ENCODE data around the gene ZNF385A. TPM values are rescaled to one million over a fixed set of nuclear protein-coding genes. Genes with fewer than 3 reads are reported as not detected.

Gene ZNF385A
- polyA plus RNA-seq, 1 donor from 2014 or later = 0.46 TPM

GRCh38 chr12:54388237-54389133 lies 4.0 kb upstream of the ZNF385A start:
- H3K9ac ChIP-seq (ENCODE audit: low read length) = no peak overlapping the region
- no peaks in the 10 kb centered on the region for H3K36me3 ChIP-seq (ENCODE audit: insufficient read depth, low read length)
- no peaks in the 10 kb centered on the region for H4K20me1 ChIP-seq (ENCODE audit: insufficient read depth)
- H3K9me2 ChIP-seq (ENCODE audit: insufficient read depth, low read length) = no peaks in the 10 kb centered on the region
- H3K27me3 ChIP-seq (ENCODE audit: insufficient read depth, low read depth, low read length) = no peaks in the 10 kb centered on the region
- H3K27ac ChIP-seq (ENCODE audit: low read length) = no peak overlapping the region
- H3K4me3 ChIP-seq (ENCODE audit: low read length) = no peak overlapping the region
- no peaks in the 10 kb centered on the region for H3F3A ChIP-seq (ENCODE audit: insufficient read depth, low read length, poor library complexity, severe bottlenecking)
- H3K4me2 ChIP-seq (ENCODE audit: low read length) = no peak overlapping the region
- no peak overlapping the region for H2AFZ ChIP-seq (ENCODE audit: low read depth, low read length)
- TF ChIP-seq EZH2 (IDR thresholded peaks at IDR 0.05; ENCODE audit: borderline replicate concordance, insufficient read depth, low read length, poor library complexity, severe bottlenecking) (no peak), POLR2AphosphoS5 (IDR thresholded peaks at IDR 0.05) (no peak), RAD21 (conservative IDR thresholded peaks at IDR 0.05) (no peak), TAF1 (IDR thresholded peaks at IDR 0.05; ENCODE audit: low read depth) (no peak), EP300 (conservative IDR thresholded peaks at IDR 0.05; ENCODE audit: poor library complexity, severe bottlenecking) (no peak)
- no peaks in the 10 kb centered on the region for H3K79me2 ChIP-seq (replicated peaks; ENCODE audit: insufficient read depth, low read length)
- H3K9me3 ChIP-seq (ENCODE audit: low read length) = no peaks in the 10 kb centered on the region

- Histone ChIP-seq H3F3A (ENCODE audit: insufficient read depth, low read length, poor library complexity, severe bottlenecking) (no peaks in the 10 kb centered on the region), H3K9me2 (ENCODE audit: insufficient read depth, low read length) (no peaks in the 10 kb centered on the region), H3K9ac (ENCODE audit: low read length) (no peak overlapping the region), H3K27me3 (ENCODE audit: insufficient read depth, low read depth, low read length) (no peaks in the 10 kb centered on the region), H3K27ac (ENCODE audit: low read length) (peak overlapping the region; percentile 28), H3K4me3 (ENCODE audit: low read length) (no peak overlapping the region), H3K9me3 (ENCODE audit: low read length) (no peaks in the 10 kb centered on the region), H3K36me3 (ENCODE audit: insufficient read depth, low read length) (no peaks in the 10 kb centered on the region), H3K4me2 (ENCODE audit: low read length) (no peak overlapping the region), H3K79me2 (replicated peaks; ENCODE audit: insufficient read depth, low read length) (no peaks in the 10 kb centered on the region), H4K20me1 (ENCODE audit: insufficient read depth) (no peaks in the 10 kb centered on the region), H2AFZ (ENCODE audit: low read depth, low read length) (no peak overlapping the region)
- no peak for TF ChIP-seq REST (IDR thresholded peaks at IDR 0.05; ENCODE audit: borderline replicate concordance)
- TF ChIP-seq EZH2 (IDR thresholded peaks at IDR 0.05; ENCODE audit: borderline replicate concordance, insufficient read depth, low read length, poor library complexity, severe bottlenecking) = no peak
- no peak for TF ChIP-seq SMC3 (conservative IDR thresholded peaks at IDR 0.05; ENCODE audit: poor library complexity)
- TF ChIP-seq CTCF (IDR thresholded peaks at IDR 0.05; ENCODE audit: poor library complexity, severe bottlenecking) = no peak
- no peak for TF ChIP-seq TAF1 (IDR thresholded peaks at IDR 0.05; ENCODE audit: low read depth)
- no peak for TF ChIP-seq MXI1 (conservative IDR thresholded peaks at IDR 0.05; ENCODE audit: poor library complexity, severe bottlenecking)
- no peak for TF ChIP-seq POLR2AphosphoS5 (IDR thresholded peaks at IDR 0.05)
- TF ChIP-seq EP300 (conservative IDR thresholded peaks at IDR 0.05; ENCODE audit: poor library complexity, severe bottlenecking) = no peak
These were observed 2.6 kb upstream of the ZNF385A start for GRCh38 chr12:54387114-54387467.
